GM12892 (cell line): ENCODE results near the gene TMEM161A.
"Not testable (repeated sequence)": the region's sequence is repeated elsewhere in the genome, so short reads cannot be mapped to it uniquely, and the experiment has no call there.

Experiments used
- DNase-seq: peaks from one replicate; pipeline ENCODE4 v3.0.0; 2011; ENCODE audit not compliant: insufficient read length
- FAIRE-seq: peaks from 2 replicates; lab custom pipeline; 2011; peaks lifted over from hg19 to GRCh38; lab: Jason Lieb, UNC
- POLR2A ChIP-seq: IDR thresholded peaks from 2 replicates; pipeline ENCODE4 v1.6.1; 2011; ENCODE audit warnings: low read depth, low read length, control low read depth
- POLR2AphosphoS5 ChIP-seq: IDR thresholded peaks from 2 replicates; pipeline ENCODE4 v1.6.1; 2011; ENCODE audit warnings: low read depth, low read length, control low read depth
- TAF1 ChIP-seq: IDR thresholded peaks from 2 replicates; pipeline ENCODE4 v1.6.1; 2011; ENCODE audit warnings: low read depth, mild to moderate bottlenecking, control low read depth, low read length, borderline replicate concordance

TMEM161A gene

GRCh38 chr19:19152668-19153384 is 14.5 kb upstream of the TMEM161A start:
- TF ChIP-seq TAF1: no peak
- no peak for TF ChIP-seq POLR2AphosphoS5
- TF ChIP-seq POLR2A: no peak
- FAIRE-seq (no peak), DNase-seq (no peak)

- DNase-seq (no peak), FAIRE-seq (peak; percentile 96)
- TF ChIP-seq POLR2AphosphoS5 (no peak), TAF1 (no peak), POLR2A (no peak)
Observed at GRCh38 chr19:19151418-19151817, 13.1 kb upstream of the TMEM161A start.

GRCh38 chr19:19149435-19149834 is 11.2 kb upstream of the TMEM161A start:
- TF ChIP-seq POLR2A: no peak
- TF ChIP-seq TAF1: no peak
- no peak for TF ChIP-seq POLR2AphosphoS5
- no peak for FAIRE-seq
- no peak for DNase-seq

- FAIRE-seq, DNase-seq: not testable (repeated sequence)
Observed at GRCh38 chr19:19148504-19148903, 10.2 kb upstream of the TMEM161A start.

GRCh38 chr19:19147344-19147743 is 9.1 kb upstream of the TMEM161A start:
- FAIRE-seq: no peak
- no peak for DNase-seq
- no peak for TF ChIP-seq POLR2A
- no peak for TF ChIP-seq TAF1
- no peak for TF ChIP-seq POLR2AphosphoS5

GRCh38 chr19:19146865-19147264 is 8.6 kb upstream of the TMEM161A start:
- DNase-seq: no peak
- FAIRE-seq: no peak
- TF ChIP-seq TAF1: no peak
- no peak for TF ChIP-seq POLR2AphosphoS5
- TF ChIP-seq POLR2A: no peak

- DNase-seq: peak; percentile 88
- TF ChIP-seq POLR2AphosphoS5: no peak
- TF ChIP-seq POLR2A: no peak
- no peak for TF ChIP-seq TAF1
- peak; percentile 92 for FAIRE-seq
Observed at GRCh38 chr19:19145684-19146608, 7.7 kb upstream of the TMEM161A start.

GRCh38 chr19:19145281-19145680 is 7.0 kb upstream of the TMEM161A start:
- FAIRE-seq: no peak
- DNase-seq: no peak
- TF ChIP-seq TAF1 (no peak), POLR2A (no peak), POLR2AphosphoS5 (no peak)

- DNase-seq (no peak), FAIRE-seq (no peak)
- TF ChIP-seq TAF1 (no peak), POLR2A (no peak), POLR2AphosphoS5 (no peak)
Observed at GRCh38 chr19:19142347-19142746, 4.1 kb upstream of the TMEM161A start.

GRCh38 chr19:19140476-19140875 is 2.2 kb upstream of the TMEM161A start:
- DNase-seq (no peak), FAIRE-seq (no peak)
- TF ChIP-seq POLR2A (no peak), POLR2AphosphoS5 (no peak), TAF1 (no peak)

- no peak for DNase-seq
- no peak for TF ChIP-seq TAF1
- TF ChIP-seq POLR2A: no peak
- no peak for TF ChIP-seq POLR2AphosphoS5
- FAIRE-seq: no peak
Observed at GRCh38 chr19:19139876-19140229, 1.6 kb upstream of the TMEM161A start.
